Trophoblast cell (in vitro differentiated cells and primary cell): ENCODE results near the gene ZNF30. TPM values are rescaled to one million over a fixed set of nuclear protein-coding genes. Genes with fewer than 3 reads are reported as not detected.

ENCODE experiments used
- DNase-seq, 2 donors: peaks; one replicate each; pipeline ENCODE4 v3.0.0-alpha.2; 2016
- H2AFZ ChIP-seq: 2 replicates; pipeline ENCODE4 v1.6.1; 2013; ENCODE audit warnings: low read length, moderate library complexity, mild to moderate bottlenecking; ENCODE audit not compliant: insufficient read depth, poor library complexity
- H2AK5ac ChIP-seq: 2 replicates; pipeline ENCODE4 v1.6.1; 2013; ENCODE audit warnings: mild to moderate bottlenecking, low read length
- H2BK120ac ChIP-seq: 2 replicates; pipeline ENCODE4 v1.6.1; 2013; ENCODE audit warnings: low read length, mild to moderate bottlenecking, moderate library complexity; ENCODE audit not compliant: insufficient read depth, poor library complexity
- H2BK12ac ChIP-seq: 2 replicates; pipeline ENCODE4 v1.6.1; 2013; ENCODE audit warnings: mild to moderate bottlenecking, low read length, moderate library complexity
- H2BK5ac ChIP-seq: 2 replicates; pipeline ENCODE4 v1.6.1; 2013; ENCODE audit warnings: low read length, low read depth, moderate library complexity, mild to moderate bottlenecking; ENCODE audit not compliant: poor library complexity
- H3K14ac ChIP-seq: 2 replicates; pipeline ENCODE4 v1.6.1; 2013; ENCODE audit warnings: mild to moderate bottlenecking, low read length
- H3K18ac ChIP-seq: 2 replicates; pipeline ENCODE4 v1.6.1; 2013; ENCODE audit warnings: mild to moderate bottlenecking, low read length
- H3K23ac ChIP-seq: 2 replicates; pipeline ENCODE4 v1.6.1; 2013; ENCODE audit warnings: low read length
- H3K27ac ChIP-seq: 2 replicates; pipeline ENCODE4 v1.5.1; 2013; ENCODE audit warnings: low read depth, mild to moderate bottlenecking, inconsistent platforms, low read length, moderate library complexity
- H3K27me3 ChIP-seq: 2 replicates; pipeline ENCODE4 v1.6.1; 2013; ENCODE audit warnings: inconsistent platforms, mild to moderate bottlenecking, low read length, moderate library complexity; ENCODE audit not compliant: insufficient read depth
- H3K36me3 ChIP-seq, 2 experiments: 1 replicate in 1 of 2; 2 replicates in 1 of 2; pipeline ENCODE4 v1.6.1; 2013; ENCODE audit warnings: low read length in 2 of 2, mild to moderate bottlenecking in 2 of 2, moderate library complexity in 1 of 2; ENCODE audit not compliant: insufficient read depth in 2 of 2, control insufficient read depth in 1 of 2
- H3K4ac ChIP-seq: 2 replicates; pipeline ENCODE4 v1.6.1; 2013; ENCODE audit warnings: low read depth, mild to moderate bottlenecking, low read length, moderate library complexity
- H3K4me1 ChIP-seq, 2 experiments: 1 replicate in 1 of 2; 2 replicates in 1 of 2; pipeline ENCODE4 v1.6.1; 2013; ENCODE audit warnings: low read length in 2 of 2, mild to moderate bottlenecking in 2 of 2, moderate library complexity in 1 of 2; ENCODE audit not compliant: insufficient read depth in 2 of 2, control insufficient read depth in 1 of 2
- H3K4me2 ChIP-seq: 2 replicates; pipeline ENCODE4 v1.6.1; 2013; ENCODE audit warnings: inconsistent platforms, mild to moderate bottlenecking, low read length, moderate library complexity
- H3K4me3 ChIP-seq: 2 replicates; pipeline ENCODE4 v1.5.1; 2013; ENCODE audit warnings: mild to moderate bottlenecking, low read depth, low read length, inconsistent platforms
- H3K79me1 ChIP-seq: one replicate; pipeline ENCODE4 v1.6.1; 2013; ENCODE audit warnings: low read length
- H3K79me2 ChIP-seq: 2 replicates; pipeline ENCODE4 v1.6.1; 2013; ENCODE audit warnings: low read length, mild to moderate bottlenecking; ENCODE audit not compliant: control insufficient read depth, insufficient read depth, poor library complexity
- H3K9ac ChIP-seq: 2 replicates; pipeline ENCODE4 v1.6.1; 2013; ENCODE audit warnings: mild to moderate bottlenecking, low read length
- H3K9me3 ChIP-seq: 2 replicates; pipeline ENCODE4 v1.6.1; 2013; ENCODE audit warnings: low read depth, mild to moderate bottlenecking, control low read depth, inconsistent platforms, low read length; ENCODE audit not compliant: insufficient read depth
- H4K12ac ChIP-seq: 2 replicates; pipeline ENCODE4 v1.6.1; 2013; ENCODE audit warnings: low read depth, mild to moderate bottlenecking, low read length, moderate library complexity
- H4K8ac ChIP-seq: 2 replicates; pipeline ENCODE4 v1.6.1; 2013; ENCODE audit warnings: low read depth, mild to moderate bottlenecking, low read length, moderate library complexity
- H4K91ac ChIP-seq: one replicate; pipeline ENCODE4 v1.6.1; 2013; ENCODE audit warnings: low read depth, mild to moderate bottlenecking, low read length, moderate library complexity
- WGBS: extraction: QIAGEN DNeasy Blood & Tissue Kit; methylation state at CpG from one replicate; pipeline ENCODE4 v1.1.7; 2013; ENCODE audit warnings: missing lambda C conversion rate; ENCODE audit not compliant: insufficient read length, insufficient coverage; ENCODE audit errors: extremely low coverage; 5-methylcytosine and 5-hydroxymethylcytosine counted together
- polyA plus RNA-seq: library from polyadenylated mRNA; stranded (reverse); fragments of 200-250 nt; gene quantifications from 2 replicates; pipeline ENCODE4 v1.2.3, GENCODE V29; 2013

Gene ZNF30
- polyA plus RNA-seq, result 0.97 and 1.1 TPM in 2 replicates

GRCh38 chr19:34926685-34927375 lies at the start of gene ZNF30:
Gene ZNF30 (plus strand): TSS chr19:34926903. CDS start chr19:34929948, 3,045 bp downstream.
- Histone ChIP-seq H2AFZ (peak within 1 kb of the TSS; percentile 92), H2BK120ac (peak within 1 kb of the TSS; percentile 79), H3K79me2 (peaks cover 3% of the 10 kb centered on the region), H3K4me2 (peak within 1 kb of the TSS; percentile 62), H3K4ac (no peak within 1 kb of the TSS), H3K4me1 (no peaks in the 10 kb centered on the region), H2AK5ac (no peak within 1 kb of the TSS), H3K4me3 (peak within 1 kb of the TSS; percentile 76), H4K8ac (peak within 1 kb of the TSS; percentile 96), H2BK5ac (no peak within 1 kb of the TSS), H4K91ac (peak within 1 kb of the TSS; percentile 79), H4K12ac (peak within 1 kb of the TSS; percentile 87), H3K79me1 (peaks cover 4% of the 10 kb centered on the region), H3K18ac (no peak within 1 kb of the TSS), H3K36me3 (no peaks in the 10 kb centered on the region), H3K27ac (peak within 1 kb of the TSS; percentile 40), H3K23ac (no peak within 1 kb of the TSS), H3K27me3 (no peaks in the 10 kb centered on the region), H2BK12ac (no peak within 1 kb of the TSS), H3K9me3 (peaks cover 7% of the 10 kb centered on the region), H3K9ac (peak within 1 kb of the TSS; percentile 67), H3K14ac (peak within 1 kb of the TSS; percentile 79)
- DNase-seq, result peak; percentile 61 to 78
- no CpG with 5 or more reads among the region's 53 CpGs for WGBS

- Histone ChIP-seq H3K79me2 (no peaks in the 10 kb centered on the region), H3K14ac (no peak overlapping the region), H3K4me3 (no peak overlapping the region), H2BK12ac (no peak overlapping the region), H3K4me1 (no peaks in the 10 kb centered on the region), H3K4ac (no peak overlapping the region), H3K9ac (no peak overlapping the region), H3K23ac (no peak overlapping the region), H4K91ac (no peak overlapping the region), H3K27me3 (no peaks in the 10 kb centered on the region), H2AK5ac (no peak overlapping the region), H2BK120ac (no peak overlapping the region), H3K4me2 (no peak overlapping the region), H4K8ac (no peak overlapping the region), H3K79me1 (no peaks in the 10 kb centered on the region), H4K12ac (no peak overlapping the region), H3K36me3 (no peaks in the 10 kb centered on the region), H3K9me3 (peaks cover 4% of the 10 kb centered on the region), H2AFZ (no peak overlapping the region), H3K18ac (no peak overlapping the region), H3K27ac (no peak overlapping the region), H2BK5ac (no peak overlapping the region)
- no peak for DNase-seq
These were observed 47.1 kb upstream of the ZNF30 start for GRCh38 chr19:34879563-34879962.

- no peaks in the 10 kb centered on the region for H3K27me3 ChIP-seq
These were observed 46.7 kb upstream of the ZNF30 start for GRCh38 chr19:34880034-34880433.

GRCh38 chr19:34881982-34882381 lies 44.7 kb upstream of the ZNF30 start:
- Histone ChIP-seq H2BK12ac (no peak overlapping the region), H3K79me2 (no peaks in the 10 kb centered on the region), H4K8ac (no peak overlapping the region), H3K9me3 (peaks cover 7% of the 10 kb centered on the region), H3K4me1 (no peaks in the 10 kb centered on the region), H3K4me3 (no peak overlapping the region), H3K14ac (no peak overlapping the region), H3K4me2 (no peak overlapping the region), H3K18ac (no peak overlapping the region), H3K23ac (no peak overlapping the region), H2AFZ (no peak overlapping the region), H3K27ac (no peak overlapping the region), H4K91ac (no peak overlapping the region), H4K12ac (no peak overlapping the region), H3K4ac (no peak overlapping the region), H3K79me1 (no peaks in the 10 kb centered on the region), H2BK120ac (no peak overlapping the region), H2AK5ac (no peak overlapping the region), H3K36me3 (no peaks in the 10 kb centered on the region), H3K27me3 (no peaks in the 10 kb centered on the region), H2BK5ac (no peak overlapping the region), H3K9ac (no peak overlapping the region)
- no peak for DNase-seq
- WGBS, result no CpG with 5 or more reads among the region's 1 CpG

More at GRCh38 chr19:34880034-34880433, 46.7 kb upstream of the ZNF30 start:
- Histone ChIP-seq H3K4me1 (no peaks in the 10 kb centered on the region), H2BK12ac (no peak overlapping the region), H3K27ac (no peak overlapping the region), H3K79me1 (no peaks in the 10 kb centered on the region), H2AFZ (no peak overlapping the region), H3K9ac (no peak overlapping the region), H4K12ac (no peak overlapping the region), H2BK120ac (no peak overlapping the region), H2BK5ac (no peak overlapping the region), H3K36me3 (no peaks in the 10 kb centered on the region), H3K9me3 (peaks cover 4% of the 10 kb centered on the region), H3K4me3 (no peak overlapping the region), H3K4ac (no peak overlapping the region), H3K18ac (no peak overlapping the region), H3K14ac (no peak overlapping the region), H3K79me2 (no peaks in the 10 kb centered on the region), H3K4me2 (no peak overlapping the region), H4K8ac (no peak overlapping the region), H2AK5ac (no peak overlapping the region), H3K23ac (no peak overlapping the region), H4K91ac (no peak overlapping the region)
- no CpG with 5 or more reads among the region's 1 CpG for WGBS
- no peak for DNase-seq
